Measurements from ENCODE around the gene ADGRV1.

- TF ChIP-seq CTCF (IDR thresholded peaks at IDR 0.05), result no peak
- no peak for TF ChIP-seq POLR2AphosphoS5 (IDR thresholded peaks at IDR 0.05)
These were observed 56.8 kb downstream of the ADGRV1 start for GRCh38 chr5:90615355-90615754.

Measured in prostate gland (tissue), 2 donors.